PC-3 (cell line): ENCODE results near the gene FRMD4B.

Experiments
- EZH2 ChIP-seq: fragments of 300-600 bp; sonication (generic); IDR thresholded peaks from one replicate; pipeline ENCODE4 v1.6.1; 2017; ENCODE audit warnings: antibody characterized with exemption, mild to moderate bottlenecking, low read length; ENCODE audit not compliant: unreplicated experiment
- TF ChIP-seq, protein P1 (sequence below): fragments of 300-600 bp; sonication (generic); conservative IDR thresholded peaks from 2 replicates; pipeline ENCODE4 v1.5.1; 2017; ENCODE audit warnings: antibody characterized with exemption, low read depth, mild to moderate bottlenecking, low read length

DNA sequence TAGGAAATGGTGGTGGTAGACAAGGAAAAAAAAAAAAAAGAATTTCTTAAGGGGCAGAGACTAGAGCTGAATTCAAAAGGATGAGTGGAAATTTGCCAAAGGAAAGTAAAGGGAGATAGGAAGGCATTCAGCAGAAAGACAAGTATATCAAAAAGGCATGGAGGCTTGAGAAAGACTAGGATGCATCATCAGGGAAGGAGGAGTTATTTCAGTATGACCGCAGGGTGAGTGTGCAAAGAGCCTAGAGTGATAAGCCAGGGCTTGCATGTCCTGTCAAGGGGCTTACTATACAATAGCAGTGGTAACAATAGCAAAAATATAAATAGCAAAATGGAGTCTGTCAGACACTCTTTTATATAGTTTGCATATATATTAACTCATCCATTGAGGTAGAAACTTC is 112.0 kb downstream of the FRMD4B start:
- TF ChIP-seq, protein P1, sequence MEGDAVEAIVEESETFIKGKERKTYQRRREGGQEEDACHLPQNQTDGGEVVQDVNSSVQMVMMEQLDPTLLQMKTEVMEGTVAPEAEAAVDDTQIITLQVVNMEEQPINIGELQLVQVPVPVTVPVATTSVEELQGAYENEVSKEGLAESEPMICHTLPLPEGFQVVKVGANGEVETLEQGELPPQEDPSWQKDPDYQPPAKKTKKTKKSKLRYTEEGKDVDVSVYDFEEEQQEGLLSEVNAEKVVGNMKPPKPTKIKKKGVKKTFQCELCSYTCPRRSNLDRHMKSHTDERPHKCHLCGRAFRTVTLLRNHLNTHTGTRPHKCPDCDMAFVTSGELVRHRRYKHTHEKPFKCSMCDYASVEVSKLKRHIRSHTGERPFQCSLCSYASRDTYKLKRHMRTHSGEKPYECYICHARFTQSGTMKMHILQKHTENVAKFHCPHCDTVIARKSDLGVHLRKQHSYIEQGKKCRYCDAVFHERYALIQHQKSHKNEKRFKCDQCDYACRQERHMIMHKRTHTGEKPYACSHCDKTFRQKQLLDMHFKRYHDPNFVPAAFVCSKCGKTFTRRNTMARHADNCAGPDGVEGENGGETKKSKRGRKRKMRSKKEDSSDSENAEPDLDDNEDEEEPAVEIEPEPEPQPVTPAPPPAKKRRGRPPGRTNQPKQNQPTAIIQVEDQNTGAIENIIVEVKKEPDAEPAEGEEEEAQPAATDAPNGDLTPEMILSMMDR, result no peak
- no peak for TF ChIP-seq EZH2
